Endothelial cell of umbilical vein (primary cell): ENCODE measurements around the gene CYP8B1. TPM values are rescaled to one million over a fixed set of nuclear protein-coding genes. Genes with fewer than 3 reads are reported as not detected.

Experiments used
- BruUV-seq: library from RNA; stranded (reverse); fragments of 400-500 nt; replicated peaks from 2 replicates; lab custom pipeline; 2021; lab: Mats Ljungman, UMichigan
- CTCF ChIA-PET: fragments of 300-600, 350-600 bp; sonication (Branson Sonifier 250); formaldehyde crosslinking; loops from one replicate; lab custom pipeline; 2021; ENCODE audit warnings: antibody characterized with exemption, inconsistent platforms; lab: Charles Lee
- POLR2A ChIA-PET: fragments of 300-600, 350-600 bp; sonication (Branson Sonifier 250); formaldehyde crosslinking; loops from one replicate; lab custom pipeline; 2021; ENCODE audit warnings: antibody characterized with exemption, inconsistent platforms; lab: Charles Lee
- DNase-seq: peaks from one replicate; pipeline ENCODE4 v3.0.0-alpha.2; 2011; ENCODE audit warnings: low read depth, low spot score
- FAIRE-seq: peaks from 2 replicates; lab custom pipeline; 2011; peaks lifted over from hg19 to GRCh38; lab: Jason Lieb, UNC
- H2AFZ ChIP-seq: 2 replicates; pipeline ENCODE4 v1.6.0; 2012; ENCODE audit warnings: low read depth, low read length, control low read depth, inconsistent platforms
- H3K27ac ChIP-seq: 2 replicates; pipeline ENCODE4 v1.5.1; 2011; ENCODE audit warnings: low read depth, mild to moderate bottlenecking, control low read depth, low read length, moderate library complexity; ENCODE audit not compliant: insufficient read depth
- H3K27me3 ChIP-seq, 2 experiments: 2 replicates each; pipeline versions ENCODE4 v1.6.0 to v1.6.1; 2011; ENCODE audit warnings: low read length in 2 of 2, mixed read lengths in 1 of 2; ENCODE audit not compliant: control insufficient read depth in 2 of 2, insufficient read depth in 2 of 2
- H3K36me3 ChIP-seq, 2 experiments: 2 replicates in 1 of 2; 3 replicates in 1 of 2; pipeline ENCODE4 v1.5.1; 2011; ENCODE audit warnings: low read length in 2 of 2, mild to moderate bottlenecking in 1 of 2, moderate library complexity in 1 of 2; ENCODE audit not compliant: control insufficient read depth in 2 of 2, insufficient read depth in 2 of 2; ENCODE audit errors: extremely low read depth in 1 of 2
- H3K4me1 ChIP-seq: 3 replicates; pipeline ENCODE4 v1.5.1; 2011; ENCODE audit warnings: mild to moderate bottlenecking, low read length; ENCODE audit not compliant: control insufficient read depth, insufficient read depth; ENCODE audit errors: extremely low read depth
- H3K4me2 ChIP-seq: 2 replicates; pipeline ENCODE4 v1.6.1; 2011; ENCODE audit warnings: low read length, control low read depth, mixed read lengths; ENCODE audit not compliant: insufficient read depth
- H3K4me3 ChIP-seq, 3 experiments: fragments of 200-600 bp in 1 of 3; sonication (generic), shearing (Covaris generic) in 1 of 3; replicated peaks in 1 of 3; 2 replicates each; pipeline ENCODE4 v1.5.1; 2011 to 2016; ENCODE audit warnings: control low read depth in 3 of 3, low read length in 3 of 3, mild to moderate bottlenecking in 2 of 3, inconsistent platforms in 1 of 3, low read depth in 1 of 3, moderate library complexity in 1 of 3; ENCODE audit not compliant: insufficient read depth in 1 of 3
- H3K79me2 ChIP-seq: 2 replicates; pipeline ENCODE4 v1.6.0; 2012; ENCODE audit warnings: low read length, inconsistent platforms; ENCODE audit not compliant: control insufficient read depth, insufficient read depth
- H3K9ac ChIP-seq: replicated peaks from 2 replicates; pipeline ENCODE3; 2011; ENCODE audit warnings: low read length, control low read depth; ENCODE audit not compliant: insufficient read depth; ENCODE audit errors: extremely low read depth
- H3K9me1 ChIP-seq: replicated peaks from 3 replicates; pipeline ENCODE4 v1.6.0; 2011; ENCODE audit warnings: mild to moderate bottlenecking, low read length; ENCODE audit not compliant: control insufficient read depth, insufficient read depth; ENCODE audit errors: extremely low read depth
- H3K9me3 ChIP-seq: replicated peaks from 2 replicates; pipeline ENCODE4 v1.5.1; 2012; ENCODE audit warnings: low read length, inconsistent platforms; ENCODE audit not compliant: control insufficient read depth, insufficient read depth
- H4K20me1 ChIP-seq: replicated peaks from 2 replicates; pipeline ENCODE3; 2011; ENCODE audit warnings: mild to moderate bottlenecking, low read length; ENCODE audit not compliant: control insufficient read depth, insufficient read depth; ENCODE audit errors: extremely low read depth
- EZH2 ChIP-seq: IDR thresholded peaks from 2 replicates; pipeline ENCODE4 v1.6.1; 2012; ENCODE audit warnings: borderline replicate concordance, low read depth, mild to moderate bottlenecking, moderate library complexity, low read length, inconsistent platforms; ENCODE audit not compliant: severe bottlenecking
- FOS ChIP-seq: IDR thresholded peaks from 2 replicates; pipeline ENCODE4 v1.6.1; 2011; ENCODE audit warnings: mild to moderate bottlenecking, low read length, moderate library complexity, borderline replicate concordance; ENCODE audit not compliant: insufficient read depth
- GATA2 ChIP-seq: IDR thresholded peaks from 2 replicates; pipeline ENCODE4 v1.7.0; 2011; ENCODE audit warnings: low read depth, mild to moderate bottlenecking, moderate library complexity, mixed read lengths, low read length; ENCODE audit not compliant: insufficient read length, insufficient read depth
- JUN ChIP-seq: IDR thresholded peaks from 2 replicates; pipeline ENCODE4 v1.6.1; 2011; ENCODE audit warnings: borderline replicate concordance, low read depth; ENCODE audit not compliant: insufficient read length, insufficient read depth
- MYC ChIP-seq: IDR thresholded peaks from one replicate; pipeline ENCODE4 v1.6.1; 2011; ENCODE audit warnings: mild to moderate bottlenecking, low read depth, low read length
- POLR2A ChIP-seq: IDR thresholded peaks from 2 replicates; pipeline ENCODE4 v1.6.1; 2012; ENCODE audit warnings: low read depth, mild to moderate bottlenecking, control low read depth, low read length
- POLR2AphosphoS5 ChIP-seq: IDR thresholded peaks from 2 replicates; pipeline ENCODE4 v1.6.1; 2012; ENCODE audit warnings: low read depth, mild to moderate bottlenecking, control low read depth, low read length, moderate library complexity; ENCODE audit not compliant: insufficient read depth
- dilution Hi-C: fragments of 300-500 bp; cut with MboI; formaldehyde crosslinking; loops from one replicate; pipeline ENCODE4 v1.15.0; 2019; ENCODE audit warnings: low sequenced_read_pairs; ENCODE audit not compliant: extremely low pct_ligation_motif_present
- intact Hi-C: fragments of 100-400 bp; cut with micrococcal nuclease; formaldehyde crosslinking; loops from one replicate; pipeline ENCODE4 v1.10.0; 2022
- polyA plus RNA-seq, 4 experiments: library from polyadenylated mRNA; depleted of rRNA in 3 of 4; stranded (reverse) in 3 of 4; unstranded in 1 of 4; fragments of >200 nt; gene quantifications; 2 replicates each; pipeline versions ENCODE4 v1.2.1 to v1.2.3, GENCODE V29; 2011 to 2012; ENCODE audit warnings: missing spikeins in 1 of 4
- total RNA-seq: library from RNA; stranded (reverse); gene quantifications from 2 replicates; pipeline ENCODE4 v1.2.3, GENCODE V29; 2021
- TF ChIP-seq, protein P1 (sequence below), 2 donors: IDR thresholded peaks; 1 replicate in 1 of 2; 2 replicates in 1 of 2; pipeline ENCODE4 v1.5.1; 2011; ENCODE audit warnings: low read length in 2 of 2, mild to moderate bottlenecking in 2 of 2, moderate library complexity in 2 of 2, control low read depth in 1 of 2, inconsistent platforms in 1 of 2, low read depth in 1 of 2; ENCODE audit not compliant: insufficient read depth in 1 of 2; ENCODE audit errors: extremely low read depth in 1 of 2
- TF ChIP-seq, protein P2 (sequence below): IDR thresholded peaks from 2 replicates; pipeline ENCODE4 v1.6.1; 2011; ENCODE audit not compliant: insufficient read depth, insufficient read length

Gene CYP8B1
- total and polyA plus RNA-seq, 2 donors (not counting 3 experiments of a cell fraction or from before 2014, with no cell fraction given), result not detected

DNA sequence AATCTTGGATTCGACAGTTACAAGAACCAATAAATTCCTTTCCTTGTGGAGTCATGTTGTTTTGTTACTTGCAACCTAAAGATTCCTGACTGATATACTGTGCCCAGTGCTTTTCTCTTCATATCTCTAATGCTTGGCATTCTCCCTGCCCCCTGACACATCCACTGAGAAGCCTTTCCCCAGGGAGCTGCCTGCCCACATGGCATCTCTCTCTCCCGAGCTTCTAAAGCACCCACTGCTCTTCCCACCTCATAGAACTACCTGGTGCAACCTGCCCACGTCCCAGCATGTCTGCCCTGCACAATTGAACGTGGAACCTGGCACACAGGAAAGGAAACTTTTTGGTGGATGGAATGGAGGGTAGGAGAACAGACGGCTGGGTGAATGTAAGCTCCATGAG lies 6.8 kb downstream of the CYP8B1 start:
- H3K4me2 ChIP-seq, result no peak overlapping the region
- H4K20me1 ChIP-seq, result no peaks in the 10 kb centered on the region
- H3K9me1 ChIP-seq, result no peaks in the 10 kb centered on the region
- ChIA-PET CTCF (interaction anchor here (1.1 to 1.8 kb wide), 2 partner anchors 8 to 17 kb away, joined by 3 to 4 read pairs; no protein-coding TSS in a partner anchor), POLR2A (no interaction called here)
- no peaks in the 10 kb centered on the region for H3K79me2 ChIP-seq
- H3K36me3 ChIP-seq, result no peaks in the 10 kb centered on the region
- no peak overlapping the region for H2AFZ ChIP-seq
- peaks cover 4 to 5% of the 10 kb centered on the region in 2 experiments for H3K27me3 ChIP-seq
- DNase-seq (no peak), FAIRE-seq (no peak)
- TF ChIP-seq EZH2, result no peak
- TF ChIP-seq, protein P1, sequence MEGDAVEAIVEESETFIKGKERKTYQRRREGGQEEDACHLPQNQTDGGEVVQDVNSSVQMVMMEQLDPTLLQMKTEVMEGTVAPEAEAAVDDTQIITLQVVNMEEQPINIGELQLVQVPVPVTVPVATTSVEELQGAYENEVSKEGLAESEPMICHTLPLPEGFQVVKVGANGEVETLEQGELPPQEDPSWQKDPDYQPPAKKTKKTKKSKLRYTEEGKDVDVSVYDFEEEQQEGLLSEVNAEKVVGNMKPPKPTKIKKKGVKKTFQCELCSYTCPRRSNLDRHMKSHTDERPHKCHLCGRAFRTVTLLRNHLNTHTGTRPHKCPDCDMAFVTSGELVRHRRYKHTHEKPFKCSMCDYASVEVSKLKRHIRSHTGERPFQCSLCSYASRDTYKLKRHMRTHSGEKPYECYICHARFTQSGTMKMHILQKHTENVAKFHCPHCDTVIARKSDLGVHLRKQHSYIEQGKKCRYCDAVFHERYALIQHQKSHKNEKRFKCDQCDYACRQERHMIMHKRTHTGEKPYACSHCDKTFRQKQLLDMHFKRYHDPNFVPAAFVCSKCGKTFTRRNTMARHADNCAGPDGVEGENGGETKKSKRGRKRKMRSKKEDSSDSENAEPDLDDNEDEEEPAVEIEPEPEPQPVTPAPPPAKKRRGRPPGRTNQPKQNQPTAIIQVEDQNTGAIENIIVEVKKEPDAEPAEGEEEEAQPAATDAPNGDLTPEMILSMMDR (IDR thresholded peaks at IDR 0.05; ENCODE audit: extremely low read depth in 1 of 2, insufficient read depth in 1 of 2, low read depth in 1 of 2, low read length in 2 of 2), result no peak
- TF ChIP-seq POLR2AphosphoS5, result no peak
- TF ChIP-seq JUN, result no peak
- no peak for TF ChIP-seq POLR2A
- no peak for TF ChIP-seq MYC
- TF ChIP-seq FOS, result no peak
- no peak for TF ChIP-seq GATA2
- TF ChIP-seq, protein P2, sequence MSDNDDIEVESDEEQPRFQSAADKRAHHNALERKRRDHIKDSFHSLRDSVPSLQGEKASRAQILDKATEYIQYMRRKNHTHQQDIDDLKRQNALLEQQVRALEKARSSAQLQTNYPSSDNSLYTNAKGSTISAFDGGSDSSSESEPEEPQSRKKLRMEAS, result no peak
- intact Hi-C loops, result no loop called here
- dilution Hi-C loops, result no loop called here
- H3K4me3 ChIP-seq, result no peak overlapping the region
- H3K4me1 ChIP-seq, result no peaks in the 10 kb centered on the region
- no peak overlapping the region for H3K27ac ChIP-seq
- no TSS peak for BruUV-seq
- no peaks in the 10 kb centered on the region for H3K9me3 ChIP-seq
- H3K9ac ChIP-seq, result no peak overlapping the region
